Loucy (cell line): ENCODE measurements around the gene ZBTB8A.

Source experiments
- EZH2phosphoT487 ChIP-seq: fragments of 200-600 bp; IDR thresholded peaks from 2 replicates; pipeline ENCODE4 v1.6.1; 2018; ENCODE audit warnings: antibody characterized with exemption, mild to moderate bottlenecking, moderate library complexity, borderline replicate concordance
- TF ChIP-seq, protein P1 (sequence below): fragments of 200-600 bp; sonication (generic); conservative IDR thresholded peaks from 2 replicates; pipeline ENCODE4 v1.5.1; 2014; ENCODE audit warnings: mild to moderate bottlenecking, antibody characterized with exemption, low read length

DNA sequence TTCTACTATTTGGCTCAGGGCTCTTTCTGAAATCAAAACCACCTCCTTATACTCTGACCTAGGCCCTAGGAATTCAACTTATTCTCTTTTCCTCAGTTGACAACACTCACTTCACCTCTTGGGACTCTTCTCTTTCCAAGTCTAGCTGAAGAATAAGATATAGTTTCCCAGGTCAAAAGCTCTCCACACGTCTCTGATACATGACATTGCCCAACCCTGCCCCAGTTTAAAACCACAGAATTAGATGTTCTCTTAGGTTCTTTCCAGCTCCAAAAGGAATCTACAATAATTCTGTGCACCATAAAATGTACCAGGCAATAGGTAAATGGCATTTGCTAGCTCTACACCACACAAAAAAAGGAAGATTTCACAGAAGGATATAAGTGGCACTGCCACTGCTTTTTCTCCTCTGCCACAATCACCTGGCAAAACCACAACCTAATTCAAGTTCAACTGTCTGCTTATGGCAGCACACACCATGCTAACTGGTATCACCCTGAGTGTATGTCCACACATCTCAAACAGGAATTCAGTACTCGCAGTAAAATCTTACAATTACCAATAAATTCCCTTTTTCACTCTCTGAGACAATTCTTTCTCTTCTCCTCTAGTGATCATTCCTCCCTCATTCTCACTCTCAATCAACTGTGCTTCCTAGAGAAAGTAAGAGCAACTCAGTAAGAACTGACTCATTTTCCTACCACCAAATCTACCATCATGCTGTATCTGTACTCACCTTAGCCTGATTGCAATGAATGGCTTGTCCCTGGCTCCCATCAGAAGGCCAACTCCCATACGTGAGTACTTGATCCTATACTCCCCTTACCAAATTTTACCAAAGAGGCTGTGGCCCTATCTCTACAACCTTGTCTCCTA lies 83.8 kb downstream of the ZBTB8A start:
- TF ChIP-seq, protein P1, sequence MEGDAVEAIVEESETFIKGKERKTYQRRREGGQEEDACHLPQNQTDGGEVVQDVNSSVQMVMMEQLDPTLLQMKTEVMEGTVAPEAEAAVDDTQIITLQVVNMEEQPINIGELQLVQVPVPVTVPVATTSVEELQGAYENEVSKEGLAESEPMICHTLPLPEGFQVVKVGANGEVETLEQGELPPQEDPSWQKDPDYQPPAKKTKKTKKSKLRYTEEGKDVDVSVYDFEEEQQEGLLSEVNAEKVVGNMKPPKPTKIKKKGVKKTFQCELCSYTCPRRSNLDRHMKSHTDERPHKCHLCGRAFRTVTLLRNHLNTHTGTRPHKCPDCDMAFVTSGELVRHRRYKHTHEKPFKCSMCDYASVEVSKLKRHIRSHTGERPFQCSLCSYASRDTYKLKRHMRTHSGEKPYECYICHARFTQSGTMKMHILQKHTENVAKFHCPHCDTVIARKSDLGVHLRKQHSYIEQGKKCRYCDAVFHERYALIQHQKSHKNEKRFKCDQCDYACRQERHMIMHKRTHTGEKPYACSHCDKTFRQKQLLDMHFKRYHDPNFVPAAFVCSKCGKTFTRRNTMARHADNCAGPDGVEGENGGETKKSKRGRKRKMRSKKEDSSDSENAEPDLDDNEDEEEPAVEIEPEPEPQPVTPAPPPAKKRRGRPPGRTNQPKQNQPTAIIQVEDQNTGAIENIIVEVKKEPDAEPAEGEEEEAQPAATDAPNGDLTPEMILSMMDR, result no peak
- no peak for TF ChIP-seq EZH2phosphoT487
